Endodermal cell (in vitro differentiated cells): ENCODE data around the gene MPHOSPH10. TPM values are rescaled to one million over a fixed set of nuclear protein-coding genes. Genes with fewer than 3 reads are reported as not detected.
"Not testable (repeated sequence)": the region's sequence is repeated elsewhere in the genome, so short reads cannot be mapped to it uniquely, and the experiment has no call there.

ENCODE experiments used
- DNase-seq: peaks from one replicate; pipeline ENCODE4 v3.0.0-alpha.2; 2017
- H3K27ac ChIP-seq: 2 replicates; pipeline ENCODE4 v1.5.1; 2013; ENCODE audit warnings: mild to moderate bottlenecking, low read depth, low read length, moderate library complexity
- H3K27me3 ChIP-seq: 2 replicates; pipeline ENCODE4 v1.6.1; 2013; ENCODE audit warnings: mild to moderate bottlenecking, low read length, moderate library complexity; ENCODE audit not compliant: insufficient read depth, control insufficient read depth, poor library complexity, severe bottlenecking
- H3K36me3 ChIP-seq: 2 replicates; pipeline ENCODE4 v1.7.0; 2013; ENCODE audit warnings: mild to moderate bottlenecking, low read length, moderate library complexity; ENCODE audit not compliant: control insufficient read depth, insufficient read depth
- H3K4me1 ChIP-seq: one replicate; pipeline ENCODE4 v1.7.0; 2013; ENCODE audit warnings: low read length; ENCODE audit not compliant: control insufficient read depth, insufficient read depth
- H3K4me3 ChIP-seq: 2 replicates; pipeline ENCODE4 v1.5.1; 2013; ENCODE audit warnings: mild to moderate bottlenecking, low read length, moderate library complexity
- H3K9ac ChIP-seq: 2 replicates; pipeline ENCODE4 v1.6.1; 2013; ENCODE audit warnings: mild to moderate bottlenecking, low read length, moderate library complexity; ENCODE audit not compliant: poor library complexity, severe bottlenecking; ENCODE audit errors: extremely low read depth
- H3K9me3 ChIP-seq: 2 replicates; pipeline ENCODE4 v1.6.1; 2013; ENCODE audit warnings: mild to moderate bottlenecking, low read length, moderate library complexity; ENCODE audit not compliant: control insufficient read depth
- H3K27ac Mint-ChIP-seq: 2 replicates; pipeline ENCODE4 v1.8.0; 2020; ENCODE audit warnings: mixed read lengths
- H3K27me3 Mint-ChIP-seq: 2 replicates; pipeline ENCODE4 v1.8.0; 2021; ENCODE audit warnings: mild to moderate bottlenecking, mixed read lengths; ENCODE audit not compliant: insufficient read depth
- H3K36me3 Mint-ChIP-seq: 2 replicates; pipeline ENCODE4 v1.8.0; 2020; ENCODE audit warnings: low read depth, mixed read lengths
- H3K4me1 Mint-ChIP-seq: 2 replicates; pipeline ENCODE4 v1.8.0; 2020; ENCODE audit warnings: mixed read lengths
- H3K4me3 Mint-ChIP-seq: 2 replicates; pipeline ENCODE4 v1.8.0; 2020; ENCODE audit warnings: mild to moderate bottlenecking, moderate library complexity, mixed read lengths
- H3K9me3 Mint-ChIP-seq: 2 replicates; pipeline ENCODE4 v1.8.0; 2020; ENCODE audit warnings: mild to moderate bottlenecking, mixed read lengths
- CTCF ChIP-seq: fragments of 200-600 bp; sonication (generic); conservative IDR thresholded peaks from 2 replicates; pipeline ENCODE4 v1.5.0; 2021; ENCODE audit warnings: antibody characterized with exemption, mild to moderate bottlenecking
- WGBS, 2 experiments: methylation state at CpG; one replicate each; pipeline versions ENCODE4 v1.1.5 to v1.1.7; 2013; ENCODE audit warnings: missing lambda C conversion rate in 2 of 2, mixed read lengths in 1 of 2; ENCODE audit not compliant: insufficient coverage in 1 of 2, insufficient read length in 1 of 2; 5-methylcytosine and 5-hydroxymethylcytosine counted together
- total RNA-seq, 2 donors: library from RNA; stranded (reverse); fragmentation: NEBNext Ultra II Directional in 1 of 2; extraction: Animal tissue kit (Norgen Biotek cat#: 25700) in 1 of 2; gene quantifications; 2 replicates in 1 of 2; 3 replicates in 1 of 2; pipeline ENCODE4 v1.2.1, GENCODE V29; 2021

Gene MPHOSPH10
- total RNA-seq, 2 donors from 2014 or later = 30.2 to 35.8 TPM

- H3K4me3 ChIP-seq = no peak overlapping the region
- peaks cover 40% of the 10 kb centered on the region for H3K4me1 Mint-ChIP-seq
- 89 to 90% methylated on average over 2 to 3 of the region's 3 CpGs for WGBS, 2 experiments
- H3K36me3 ChIP-seq = no peaks in the 10 kb centered on the region
- no peak overlapping the region for H3K9ac ChIP-seq
- no peaks in the 10 kb centered on the region for H3K27me3 Mint-ChIP-seq
- no peak overlapping the region for H3K27ac Mint-ChIP-seq
- no peak overlapping the region for H3K4me3 Mint-ChIP-seq
- no peaks in the 10 kb centered on the region for H3K9me3 Mint-ChIP-seq
- no peaks in the 10 kb centered on the region for H3K36me3 Mint-ChIP-seq
- H3K27me3 ChIP-seq = no peaks in the 10 kb centered on the region
- no peak overlapping the region for H3K27ac ChIP-seq
- TF ChIP-seq CTCF = no peak
- H3K9me3 ChIP-seq = no peaks in the 10 kb centered on the region
- H3K4me1 ChIP-seq = peaks cover 14% of the 10 kb centered on the region
- DNase-seq = no peak
Observed at GRCh38 chr2:71174207-71174606, 43.8 kb downstream of the MPHOSPH10 start.

GRCh38 chr2:71178836-71179235, 48.4 kb downstream of the MPHOSPH10 start:
- H3K27me3 ChIP-seq, H3K9ac ChIP-seq, H3K9me3 ChIP-seq, H3K27ac ChIP-seq, H3K27me3 Mint-ChIP-seq, H3K4me3 Mint-ChIP-seq, H3K4me3 ChIP-seq, H3K27ac Mint-ChIP-seq, DNase-seq, H3K9me3 Mint-ChIP-seq, H3K36me3 Mint-ChIP-seq, H3K36me3 ChIP-seq: not testable (repeated sequence)
- H3K4me1 Mint-ChIP-seq = peaks cover 51% of the 10 kb centered on the region
- WGBS, 2 experiments = 90 to 93% methylated on average over 5 to 8 of the region's 8 CpGs
- H3K4me1 ChIP-seq = peaks cover 22% of the 10 kb centered on the region

GRCh38 chr2:71181316-71181715, 50.9 kb downstream of the MPHOSPH10 start:
- Mint-ChIP-seq H3K36me3 (no peaks in the 10 kb centered on the region), H3K9me3 (no peaks in the 10 kb centered on the region), H3K4me1 (peaks cover 54% of the 10 kb centered on the region), H3K27me3 (no peaks in the 10 kb centered on the region), H3K27ac (no peak overlapping the region), H3K4me3 (no peak overlapping the region)
- Histone ChIP-seq H3K4me3 (no peak overlapping the region), H3K9me3 (no peaks in the 10 kb centered on the region), H3K9ac (no peak overlapping the region), H3K27ac (no peak overlapping the region), H3K27me3 (no peaks in the 10 kb centered on the region), H3K36me3 (no peaks in the 10 kb centered on the region), H3K4me1 (peaks cover 14% of the 10 kb centered on the region)
- no peak for TF ChIP-seq CTCF
- no peak for DNase-seq
- 75% methylated on average over 2 of the region's 2 CpGs; no CpG with 5 or more reads in 1 of the 2 experiments for WGBS, 2 experiments

GRCh38 chr2:71183306-71184115, 53.1 kb downstream of the MPHOSPH10 start:
- peaks cover 53% of the 10 kb centered on the region for H3K4me1 Mint-ChIP-seq
- not testable (repeated sequence) for H3K27ac ChIP-seq, H3K9ac ChIP-seq, H3K27me3 ChIP-seq, H3K36me3 ChIP-seq, H3K27me3 Mint-ChIP-seq, H3K4me3 ChIP-seq, H3K36me3 Mint-ChIP-seq, DNase-seq, H3K27ac Mint-ChIP-seq, H3K4me3 Mint-ChIP-seq, H3K9me3 Mint-ChIP-seq, H3K9me3 ChIP-seq
- WGBS, 2 experiments = 86 to 98% methylated on average over 1 to 2 of the region's 5 CpGs
- peaks cover 12% of the 10 kb centered on the region for H3K4me1 ChIP-seq
